Upper lobe of right lung (tissue), 1 donor: ENCODE results near the gene CCNT1. TPM values are rescaled to one million over a fixed set of nuclear protein-coding genes. Genes with fewer than 3 reads are reported as not detected.
"Not testable (repeated sequence)": the region's sequence is repeated elsewhere in the genome, so short reads cannot be mapped to it uniquely, and the experiment has no call there.

Experiments used
- ATAC-seq: fragments of 200-7000 bp; cut with Tn5 transposase; one replicate; pipeline ENCODE4 v1.9.1; 2020; ENCODE audit warnings: mild to moderate bottlenecking, moderate library complexity
- DNase-seq: peaks from one replicate; pipeline ENCODE4 v3.0.0-alpha.2; 2020
- H3K27ac ChIP-seq: fragments of 200-600 bp; one replicate; pipeline ENCODE4 v1.8.0; 2022
- H3K27me3 ChIP-seq: fragments of 200-600 bp; one replicate; pipeline ENCODE4 v1.8.0; 2022; ENCODE audit warnings: mild to moderate bottlenecking
- H3K36me3 ChIP-seq: fragments of 200-600 bp; one replicate; pipeline ENCODE4 v1.8.0; 2022
- H3K4me1 ChIP-seq: fragments of 200-600 bp; one replicate; pipeline ENCODE4 v1.8.0; 2022
- H3K4me3 ChIP-seq: fragments of 200-600 bp; one replicate; pipeline ENCODE4 v1.8.0; 2022; ENCODE audit warnings: mild to moderate bottlenecking
- H3K9me3 ChIP-seq: fragments of 200-600 bp; one replicate; pipeline ENCODE4 v1.8.0; 2022
- CTCF ChIP-seq: fragments of 200-600 bp; IDR thresholded peaks from one replicate; pipeline ENCODE4 v1.8.0; 2022; ENCODE audit warnings: antibody characterized with exemption
- intact Hi-C: fragments of 100-400 bp; cut with DNase I; formaldehyde crosslinking; loops from one replicate; pipeline ENCODE4 v1.11.0; 2022
- microRNA-seq: library from miRNA; unstranded; fragments of <30 nt; microRNA quantifications from one replicate; pipeline ENCODE4 v1.2.0, GENCODE V29; 2020; ENCODE audit warnings: borderline microRNAs expressed
- total RNA-seq: library from RNA; stranded (reverse); fragmentation: NEBNext Ultra II Directional; extraction: Animal tissue kit (Norgen Biotek cat#: 25700); gene quantifications from one replicate; pipeline ENCODE4 v1.2.1, GENCODE V29; 2021
- donor health status: DM: no; HTN: yes; CAD: no; lungs with severe emphysema.

The CCNT1 gene
- total RNA-seq, 1 donor from 2014 or later, result 31.2 TPM

GRCh38 chr12:48643011-48643410 is 73.5 kb downstream of the CCNT1 start:
- Histone ChIP-seq H3K4me3 (no peak overlapping the region), H3K4me1 (no peaks in the 10 kb centered on the region), H3K27ac (no peak overlapping the region), H3K36me3 (peaks cover 4% of the 10 kb centered on the region), H3K9me3 (no peaks in the 10 kb centered on the region), H3K27me3 (no peaks in the 10 kb centered on the region)
- no peak for DNase-seq
- ATAC-seq, result no peak
- intact Hi-C loops, result no loop called here
- TF ChIP-seq CTCF, result no peak

DNA sequence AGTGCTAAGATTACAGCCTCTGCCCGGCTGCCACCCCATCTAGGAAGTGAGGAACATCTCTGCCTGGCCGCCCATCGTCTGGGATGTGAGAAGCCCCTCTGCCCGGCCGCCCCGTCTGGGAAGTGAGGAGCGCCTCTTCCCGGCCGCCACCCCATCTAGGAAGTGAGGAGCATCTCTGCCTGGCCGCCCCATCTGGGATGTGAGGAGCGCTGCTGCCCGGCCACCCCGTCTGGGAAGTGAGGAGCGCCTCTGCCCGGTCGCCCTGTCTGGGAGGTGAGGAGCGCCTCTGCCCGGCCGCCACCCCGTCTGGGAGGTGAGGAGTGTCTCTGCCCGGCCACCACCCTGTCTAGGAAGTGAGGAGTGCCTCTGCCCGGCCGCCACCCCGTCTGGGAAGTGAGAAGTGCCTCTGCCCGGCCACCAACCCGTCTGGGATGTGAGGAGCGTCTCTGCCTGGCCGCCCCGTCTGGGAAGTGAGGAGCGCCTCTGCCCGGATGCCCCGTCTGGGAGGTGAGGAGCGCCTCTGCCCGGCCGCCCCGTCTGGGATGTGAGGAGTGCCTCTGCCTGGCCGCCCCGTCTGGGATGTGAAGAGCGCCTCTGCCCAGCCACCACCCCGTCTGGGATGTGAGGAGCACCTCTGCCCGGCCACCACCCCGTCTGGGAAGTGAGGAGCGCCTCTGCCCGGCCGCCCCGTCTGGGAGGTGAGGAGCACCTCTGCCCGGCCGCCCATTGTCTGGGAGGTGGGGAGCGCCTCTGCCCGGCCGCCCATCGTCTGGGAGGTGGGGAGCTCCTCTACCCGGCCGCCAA is 74.6 kb downstream of the CCNT1 start:
- H3K36me3 ChIP-seq, H3K9me3 ChIP-seq, DNase-seq, H3K4me1 ChIP-seq, H3K27ac ChIP-seq, intact Hi-C loops, H3K27me3 ChIP-seq, ATAC-seq, H3K4me3 ChIP-seq: not testable (repeated sequence)

GRCh38 chr12:48640854-48641253 is 75.7 kb downstream of the CCNT1 start:
- Histone ChIP-seq H3K27me3 (no peaks in the 10 kb centered on the region), H3K4me1 (no peaks in the 10 kb centered on the region), H3K4me3 (no peak overlapping the region), H3K27ac (no peak overlapping the region), H3K36me3 (peaks cover 4% of the 10 kb centered on the region), H3K9me3 (no peaks in the 10 kb centered on the region)
- no peak for TF ChIP-seq CTCF
- ATAC-seq (peak; percentile 15), DNase-seq (no peak)
- intact Hi-C loops, result no loop called here

GRCh38 chr12:48640428-48640827 is 76.1 kb downstream of the CCNT1 start:
- no peak for DNase-seq
- Histone ChIP-seq H3K36me3 (peaks cover 4% of the 10 kb centered on the region), H3K9me3 (no peaks in the 10 kb centered on the region), H3K4me3 (no peak overlapping the region), H3K27ac (no peak overlapping the region), H3K27me3 (no peaks in the 10 kb centered on the region), H3K4me1 (no peaks in the 10 kb centered on the region)
- ATAC-seq, result no peak
- intact Hi-C loops, result no loop called here
- TF ChIP-seq CTCF, result no peak

Small RNAs within 50 kb of the gene (microRNA-seq; reads per million reads assigned to microRNA genes)
- not detected for gene MIR1291

Other genes with a start within 250 kb of the CCNT1 start
- 0.43 TPM for gene ANP32D, start 244.1 kb downstream of the CCNT1 start, total RNA-seq
- gene C12orf54, start 234.2 kb downstream of the CCNT1 start, total RNA-seq, result not detected
- not detected for gene OR8S1, start 191.1 kb downstream of the CCNT1 start, total RNA-seq
- not detected for gene LALBA, start 146.7 kb downstream of the CCNT1 start, total RNA-seq
- 24.7 TPM for gene KANSL2, start 34.5 kb downstream of the CCNT1 start, total RNA-seq
- gene ADCY6, start 72.4 kb upstream of the CCNT1 start, total RNA-seq, result 42.9 TPM
- 24.4 TPM for gene CACNB3, start 101.8 kb upstream of the CCNT1 start, total RNA-seq
- gene DDX23, start 135.5 kb upstream of the CCNT1 start, total RNA-seq, result 77.2 TPM
- gene RND1, start 149.2 kb upstream of the CCNT1 start, total RNA-seq, result 7.1 TPM
- gene FKBP11, start 208.8 kb upstream of the CCNT1 start, total RNA-seq, result 19.5 TPM
- gene ARF3, start 240.8 kb upstream of the CCNT1 start, total RNA-seq, result 146 TPM